ENCODE data around the gene MCM9.

Gene MCM9

GRCh38 chr6:118963003-118963402, 28.0 kb upstream of the MCM9 start:
- no peak overlapping the region for H3K27ac ChIP-seq
- ChIA-PET CTCF (interaction anchor here (0.6 to 0.9 kb wide), 4 partner anchors 131 to 150 kb away, joined by 3 to 5 read pairs (median 4); no protein-coding TSS in a partner anchor), POLR2A (ENCODE audit: low non-redundant PET) (no interaction called here)
- DNase-seq (ENCODE audit: low spot score), result no peak
- TF ChIP-seq, protein P1, sequence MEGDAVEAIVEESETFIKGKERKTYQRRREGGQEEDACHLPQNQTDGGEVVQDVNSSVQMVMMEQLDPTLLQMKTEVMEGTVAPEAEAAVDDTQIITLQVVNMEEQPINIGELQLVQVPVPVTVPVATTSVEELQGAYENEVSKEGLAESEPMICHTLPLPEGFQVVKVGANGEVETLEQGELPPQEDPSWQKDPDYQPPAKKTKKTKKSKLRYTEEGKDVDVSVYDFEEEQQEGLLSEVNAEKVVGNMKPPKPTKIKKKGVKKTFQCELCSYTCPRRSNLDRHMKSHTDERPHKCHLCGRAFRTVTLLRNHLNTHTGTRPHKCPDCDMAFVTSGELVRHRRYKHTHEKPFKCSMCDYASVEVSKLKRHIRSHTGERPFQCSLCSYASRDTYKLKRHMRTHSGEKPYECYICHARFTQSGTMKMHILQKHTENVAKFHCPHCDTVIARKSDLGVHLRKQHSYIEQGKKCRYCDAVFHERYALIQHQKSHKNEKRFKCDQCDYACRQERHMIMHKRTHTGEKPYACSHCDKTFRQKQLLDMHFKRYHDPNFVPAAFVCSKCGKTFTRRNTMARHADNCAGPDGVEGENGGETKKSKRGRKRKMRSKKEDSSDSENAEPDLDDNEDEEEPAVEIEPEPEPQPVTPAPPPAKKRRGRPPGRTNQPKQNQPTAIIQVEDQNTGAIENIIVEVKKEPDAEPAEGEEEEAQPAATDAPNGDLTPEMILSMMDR (conservative IDR thresholded peaks at IDR 0.05; ENCODE audit: low read depth), result peak; percentile 48

GRCh38 chr6:118959903-118960302, 24.9 kb upstream of the MCM9 start:
- ChIA-PET CTCF (no interaction called here), POLR2A (ENCODE audit: low non-redundant PET) (no interaction called here)
- TF ChIP-seq, protein P1 (conservative IDR thresholded peaks at IDR 0.05; ENCODE audit: low read depth), result no peak
- H3K27ac ChIP-seq, result no peak overlapping the region
- DNase-seq (ENCODE audit: low spot score), result no peak

DNA sequence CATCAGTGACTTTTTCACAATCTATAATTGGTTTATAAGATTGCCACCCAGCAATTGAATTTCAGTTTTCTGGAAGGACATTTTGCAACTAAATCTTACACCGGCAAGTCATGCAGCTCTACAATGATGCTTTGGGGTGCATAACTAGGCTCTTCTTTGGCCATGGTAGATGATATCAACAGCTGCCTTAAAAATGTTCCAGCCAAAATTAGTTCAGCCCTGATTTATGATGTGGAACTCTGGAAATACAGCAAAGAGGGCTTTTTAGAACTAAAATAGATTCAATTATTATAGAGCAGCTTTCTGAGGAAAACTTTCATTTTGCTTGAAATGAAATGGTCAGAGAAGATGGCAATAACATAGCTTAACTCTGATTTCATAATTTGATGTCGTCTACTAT, 18.4 kb upstream of the MCM9 start:
- POLR2A ChIA-PET (ENCODE audit: low non-redundant PET), result no interaction called here
- TF ChIP-seq, protein P1 (conservative IDR thresholded peaks at IDR 0.05; ENCODE audit: low read depth), result no peak
- H3K27ac ChIP-seq, result no peak overlapping the region
- DNase-seq (ENCODE audit: low spot score), result no peak
- CTCF ChIA-PET, result interaction anchor here (0.5 kb wide), 1 partner anchor 728 kb away, joined by 3 read pairs; no protein-coding TSS in a partner anchor

GRCh38 chr6:118952683-118953082, 17.7 kb upstream of the MCM9 start:
- ChIA-PET CTCF (no interaction called here), POLR2A (ENCODE audit: low non-redundant PET) (no interaction called here)
- no peak overlapping the region for H3K27ac ChIP-seq
- TF ChIP-seq, protein P1 (conservative IDR thresholded peaks at IDR 0.05; ENCODE audit: low read depth), result no peak
- no peak for DNase-seq (ENCODE audit: low spot score)

DNA sequence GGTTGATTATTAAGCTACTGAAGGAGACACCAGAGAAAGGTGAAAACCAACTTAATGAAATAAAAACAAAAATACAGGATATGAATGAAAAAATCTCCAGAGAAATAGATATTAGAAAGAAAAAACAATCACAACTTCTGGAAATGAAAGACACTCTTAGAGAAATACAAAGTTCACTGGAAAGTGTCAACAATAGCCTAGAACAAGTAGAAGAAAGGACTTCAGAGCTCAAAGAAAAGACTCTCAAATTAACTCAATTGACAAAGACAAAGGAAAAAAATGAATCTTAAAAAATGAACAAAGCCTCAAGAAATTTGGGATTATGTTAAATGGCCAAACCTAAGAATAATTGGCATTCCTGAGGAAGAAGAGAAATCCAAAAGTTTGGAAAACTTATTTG, 10.3 kb upstream of the MCM9 start:
- POLR2A ChIA-PET (ENCODE audit: low non-redundant PET), result no interaction called here
- TF ChIP-seq, protein P1 (conservative IDR thresholded peaks at IDR 0.05; ENCODE audit: low read depth), result no peak
- no peak for DNase-seq (ENCODE audit: low spot score)
- H3K27ac ChIP-seq, result no peak overlapping the region
- CTCF ChIA-PET, result no interaction called here

DNA sequence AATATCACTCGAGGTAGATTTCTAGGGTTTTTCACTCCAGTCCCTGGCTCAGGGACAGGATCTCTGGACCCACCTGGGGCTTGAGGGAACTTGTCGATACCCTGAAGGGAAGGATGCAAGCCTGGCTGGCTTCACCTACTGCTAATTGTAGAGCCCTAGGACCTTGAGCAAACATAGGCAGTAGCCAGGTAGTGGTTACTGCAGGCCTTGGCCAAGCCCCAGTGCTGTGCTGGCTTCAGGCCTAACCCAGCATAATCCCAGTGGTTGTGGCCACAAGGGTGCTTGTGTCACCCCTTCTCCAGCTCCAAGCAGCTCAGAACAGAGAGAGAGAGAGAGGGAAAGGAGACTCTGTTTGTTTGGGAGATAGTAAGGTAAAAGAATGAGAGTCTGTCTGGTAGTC, 5.8 kb upstream of the MCM9 start:
- no peak overlapping the region for H3K27ac ChIP-seq
- no peak for DNase-seq (ENCODE audit: low spot score)
- POLR2A ChIA-PET (ENCODE audit: low non-redundant PET), result no interaction called here
- CTCF ChIA-PET, result no interaction called here
- TF ChIP-seq, protein P1 (conservative IDR thresholded peaks at IDR 0.05; ENCODE audit: low read depth), result no peak

DNA sequence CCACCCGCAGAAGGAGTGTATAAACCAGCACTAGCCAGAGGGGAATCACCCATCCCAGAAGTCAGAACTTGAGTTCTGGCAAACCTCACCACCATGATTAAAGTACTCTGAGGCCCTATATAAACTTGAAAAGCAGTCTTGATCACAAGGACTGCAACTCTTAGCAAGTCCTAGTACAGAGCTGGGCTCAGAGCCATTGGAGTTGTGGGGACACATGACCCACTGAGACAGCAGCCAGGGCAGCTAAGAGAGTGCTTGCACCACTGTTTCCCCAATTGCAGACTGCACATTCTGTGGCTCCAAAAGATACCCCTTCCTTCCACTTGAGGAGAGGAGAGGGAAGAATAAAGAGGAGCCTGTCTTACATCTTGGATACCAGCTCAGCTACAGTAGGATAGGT, 4.7 kb upstream of the MCM9 start:
- TF ChIP-seq, protein P1 (conservative IDR thresholded peaks at IDR 0.05; ENCODE audit: low read depth), result no peak
- ChIA-PET CTCF (no interaction called here), POLR2A (ENCODE audit: low non-redundant PET) (no interaction called here)
- DNase-seq (ENCODE audit: low spot score), result no peak
- H3K27ac ChIP-seq, result no peak overlapping the region
